GM18526 (cell line): Measurements from ENCODE around the gene TROAP.

Experiments used
- POLR2A ChIP-seq: IDR thresholded peaks from 3 replicates; pipeline ENCODE4 v1.6.1; 2011; ENCODE audit not compliant: insufficient read length; ENCODE audit errors: extremely low read depth

TROAP gene

DNA sequence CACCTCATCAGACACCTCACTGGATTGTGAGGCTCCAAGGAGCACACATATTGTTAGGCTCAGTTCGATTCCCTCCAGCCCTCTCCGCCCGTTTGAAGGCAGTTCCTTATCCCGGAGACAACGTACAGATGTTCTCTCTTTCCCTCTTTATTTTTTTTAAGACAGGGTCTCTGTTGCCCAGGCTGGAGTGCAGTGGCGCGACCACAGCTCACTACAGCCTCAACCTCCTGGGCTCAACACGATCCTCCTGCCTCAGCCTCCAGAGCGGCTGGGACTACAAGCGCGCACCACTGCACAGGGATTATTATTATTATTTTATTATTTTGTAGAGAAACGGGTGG is 718 bp upstream of the TROAP start:
- no peak for TF ChIP-seq POLR2A

- no peak for TF ChIP-seq POLR2A
These were observed 556 bp downstream of the TROAP start for GRCh38 chr12:49323524-49324097.

DNA sequence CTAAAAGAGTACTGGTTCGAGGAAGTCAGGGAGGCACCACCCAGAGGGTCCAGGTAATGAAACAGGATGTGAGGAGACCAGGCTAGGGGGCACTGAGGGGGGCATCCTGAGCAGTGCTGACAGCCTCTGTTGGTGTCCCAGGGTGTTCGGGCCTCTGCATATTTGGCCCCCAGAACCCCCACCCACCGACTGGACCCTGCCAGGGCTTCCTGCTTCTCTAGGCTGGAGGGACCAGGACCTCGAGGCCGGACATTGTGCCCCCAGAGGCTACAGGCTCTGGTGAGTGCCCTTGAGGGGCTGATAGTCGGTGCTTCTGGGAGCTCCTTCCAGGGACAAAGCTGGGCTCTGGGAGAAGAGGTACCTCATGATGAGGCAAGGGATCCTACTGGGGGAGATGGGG is 2.6 kb downstream of the TROAP start:
- no peak for TF ChIP-seq POLR2A

DNA sequence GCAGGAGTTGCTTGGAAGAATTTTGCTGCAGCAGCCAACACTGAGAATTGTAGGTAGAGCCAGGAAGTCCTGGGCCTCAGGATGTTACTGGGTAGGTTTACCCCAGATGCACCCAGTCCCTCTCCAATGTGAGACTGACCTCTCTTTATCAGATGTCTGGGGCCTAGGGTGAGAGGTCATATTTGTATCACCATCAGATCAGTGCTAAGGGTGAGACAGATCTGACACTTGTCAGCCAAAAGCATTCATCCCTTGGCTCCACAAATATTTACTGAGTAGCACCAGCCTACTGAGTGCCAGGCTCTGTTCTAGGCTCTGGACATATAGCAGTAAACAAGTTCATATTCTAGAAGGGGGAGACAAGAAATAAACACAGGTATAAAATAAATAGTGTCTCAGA is 4.3 kb downstream of the TROAP start:
- TF ChIP-seq POLR2A, result no peak

- no peak for TF ChIP-seq POLR2A
These were observed 4.8 kb downstream of the TROAP start for GRCh38 chr12:49327887-49328286.

GRCh38 chr12:49328816-49329215 is 5.8 kb downstream of the TROAP start:
- no peak for TF ChIP-seq POLR2A

DNA sequence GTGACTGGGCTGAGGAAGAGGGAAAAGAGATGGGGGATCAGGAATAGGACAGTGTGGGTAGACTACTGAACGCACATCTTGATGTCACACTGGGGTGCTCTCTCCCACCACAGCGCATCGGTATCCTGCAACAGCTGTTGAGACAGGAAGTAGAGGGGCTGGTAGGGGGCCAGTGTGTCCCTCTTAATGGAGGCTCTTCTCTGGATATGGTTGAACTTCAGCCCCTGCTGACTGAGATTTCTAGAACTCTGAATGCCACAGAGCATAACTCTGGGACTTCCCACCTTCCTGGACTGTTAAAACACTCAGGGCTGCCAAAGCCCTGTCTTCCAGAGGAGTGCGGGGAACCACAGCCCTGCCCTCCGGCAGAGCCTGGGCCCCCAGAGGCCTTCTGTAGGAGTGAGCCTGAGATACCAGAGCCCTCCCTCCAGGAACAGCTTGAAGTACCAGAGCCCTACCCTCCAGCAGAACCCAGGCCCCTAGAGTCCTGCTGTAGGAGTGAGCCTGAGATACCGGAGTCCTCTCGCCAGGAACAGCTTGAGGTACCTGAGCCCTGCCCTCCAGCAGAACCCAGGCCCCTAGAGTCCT is 7.1 kb downstream of the TROAP start:
- no peak for TF ChIP-seq POLR2A

GRCh38 chr12:49330631-49331379 is 7.8 kb downstream of the TROAP start:
- TF ChIP-seq POLR2A, result no peak

- no peak for TF ChIP-seq POLR2A
These were observed 8.5 kb downstream of the TROAP start for GRCh38 chr12:49331380-49332222.

DNA sequence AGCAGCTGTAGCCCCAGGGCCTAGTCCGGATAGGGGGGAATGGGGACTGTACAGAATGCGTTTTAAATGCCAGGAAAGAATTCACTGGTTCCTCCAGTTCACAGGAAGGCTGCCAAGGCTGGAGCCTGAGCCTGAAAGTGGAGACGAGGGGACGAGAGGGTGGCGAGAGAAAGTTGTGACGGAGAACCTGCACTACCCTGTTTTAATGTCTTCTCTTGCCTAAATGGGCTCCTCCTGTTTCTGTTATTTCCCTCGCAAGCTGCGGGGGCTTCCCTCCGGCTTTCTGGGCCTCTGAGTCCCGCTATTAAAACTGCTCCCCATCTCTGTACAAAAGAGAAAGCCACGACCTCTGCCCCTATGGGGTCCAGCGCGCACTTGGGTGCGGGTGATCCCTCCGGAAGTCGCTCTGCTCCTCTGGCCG is 9.4 kb downstream of the TROAP start:
- TF ChIP-seq POLR2A, result no peak

DNA sequence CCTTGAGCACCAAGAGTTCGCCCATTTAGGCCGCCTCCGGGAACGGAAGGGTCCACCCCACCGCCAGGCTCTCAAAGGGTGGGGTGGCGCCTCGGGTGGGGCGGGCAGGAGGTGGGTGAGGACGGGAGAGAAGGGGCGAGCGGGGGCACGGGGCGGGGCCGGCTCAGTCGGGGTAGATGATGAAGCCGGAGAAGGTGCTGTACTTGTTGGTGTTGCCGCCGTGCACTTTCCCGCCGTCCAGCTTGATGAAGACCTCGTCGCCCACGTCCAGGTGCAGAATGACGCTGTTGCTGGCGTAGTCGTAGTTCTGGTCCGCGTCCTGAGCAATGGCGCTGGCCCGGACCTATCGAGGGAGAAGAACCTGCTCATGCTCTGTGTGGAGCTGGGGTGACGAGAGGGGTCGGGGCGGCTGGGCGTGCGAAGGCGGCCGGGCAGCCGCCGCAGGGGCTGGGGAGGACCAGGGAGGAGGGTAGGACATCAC is 9.9 kb downstream of the TROAP start:
- no peak for TF ChIP-seq POLR2A

GRCh38 chr12:49334226-49334625 is 11.2 kb downstream of the TROAP start:
- TF ChIP-seq POLR2A, result no peak

DNA sequence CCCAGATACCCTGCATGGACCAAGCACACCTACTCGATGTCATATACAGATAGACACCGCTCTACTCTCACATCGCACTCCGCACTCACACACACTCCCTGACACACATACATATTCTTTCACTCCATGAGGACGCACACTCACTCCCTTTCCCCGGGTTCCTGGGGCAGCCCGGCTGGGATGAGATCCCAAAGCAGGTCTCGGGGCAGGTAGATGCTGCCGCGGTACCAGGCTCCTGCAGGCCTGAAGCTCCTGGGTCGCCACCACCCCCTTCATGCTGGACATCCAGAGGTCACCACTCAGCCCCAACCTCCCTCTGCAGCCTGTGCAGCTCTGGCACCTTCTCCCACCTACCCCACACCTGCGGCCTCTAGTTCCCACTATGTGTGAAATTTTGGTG is 11.6 kb downstream of the TROAP start:
- no peak for TF ChIP-seq POLR2A

DNA sequence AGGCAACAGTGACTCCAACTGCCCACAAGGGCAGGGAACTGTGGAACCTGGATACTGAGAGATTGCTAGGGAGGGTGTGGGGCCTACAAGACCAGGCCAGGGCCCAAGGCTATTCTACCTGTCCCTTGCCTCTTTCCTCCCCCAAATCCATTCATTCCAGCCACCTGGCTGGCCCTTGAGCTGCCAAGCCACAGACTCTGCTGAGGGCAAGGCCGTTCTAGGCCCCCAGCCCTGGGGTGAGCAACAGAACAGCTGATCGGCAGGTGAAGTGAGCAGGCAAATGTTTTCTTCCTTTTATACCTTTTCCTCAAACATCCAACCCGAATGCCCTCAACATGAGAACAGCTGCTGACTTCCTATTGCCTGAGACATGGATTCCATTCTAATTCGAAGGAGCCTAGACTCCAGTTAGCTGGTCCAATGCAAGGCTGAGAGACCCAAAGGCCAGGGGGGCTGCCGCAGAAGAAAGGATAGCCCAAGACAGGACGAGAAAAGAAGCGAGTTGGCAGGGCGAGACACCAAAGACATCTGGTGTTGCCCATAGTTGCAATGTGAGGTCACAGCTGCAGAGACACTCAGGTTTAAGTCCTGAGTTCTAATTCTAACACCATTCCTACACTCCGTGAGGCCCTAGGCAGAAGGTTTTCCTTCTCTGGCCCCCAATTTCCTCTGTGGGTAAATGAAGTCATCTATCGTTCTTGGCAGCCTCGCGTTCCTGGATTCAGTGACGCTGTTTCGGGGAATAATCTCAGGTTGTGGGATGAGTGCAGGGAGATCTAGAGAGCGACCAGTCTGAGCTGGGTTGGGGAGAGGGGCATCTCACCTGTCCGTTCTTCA is 12.3 kb downstream of the TROAP start:
- TF ChIP-seq POLR2A, result no peak

GRCh38 chr12:49335955-49336644 is 13.0 kb downstream of the TROAP start:
- TF ChIP-seq POLR2A, result no peak
